Glomerular visceral epithelial cell (primary cell): ENCODE results near the gene LGI2.

Experiments
- DNase-seq: peaks from one replicate; pipeline ENCODE4 v3.0.0-alpha.2; 2016; ENCODE audit errors: extremely low spot score

LGI2 gene

GRCh38 chr4:24966076-24966475, 64.7 kb downstream of the LGI2 start:
- DNase-seq, result no peak

DNA sequence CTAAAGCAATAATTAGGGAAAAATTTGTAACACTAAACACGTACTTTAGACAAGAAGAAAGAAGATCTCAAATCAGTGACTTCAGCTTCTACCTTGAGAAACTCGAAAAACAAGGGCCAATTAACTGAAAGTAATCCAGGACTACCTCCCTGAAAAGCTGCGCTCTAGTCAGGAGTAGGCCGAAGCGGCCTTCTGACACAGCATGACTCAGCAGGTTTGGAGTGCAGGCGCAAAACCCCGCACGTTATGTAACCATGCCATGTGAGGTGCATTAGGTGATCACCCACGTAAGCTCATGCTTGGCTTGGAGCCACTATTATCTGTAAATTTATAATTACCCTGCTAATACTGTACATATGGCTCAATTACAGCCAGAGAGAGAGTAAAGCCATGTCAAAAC, 65.1 kb downstream of the LGI2 start:
- no peak for DNase-seq

DNA sequence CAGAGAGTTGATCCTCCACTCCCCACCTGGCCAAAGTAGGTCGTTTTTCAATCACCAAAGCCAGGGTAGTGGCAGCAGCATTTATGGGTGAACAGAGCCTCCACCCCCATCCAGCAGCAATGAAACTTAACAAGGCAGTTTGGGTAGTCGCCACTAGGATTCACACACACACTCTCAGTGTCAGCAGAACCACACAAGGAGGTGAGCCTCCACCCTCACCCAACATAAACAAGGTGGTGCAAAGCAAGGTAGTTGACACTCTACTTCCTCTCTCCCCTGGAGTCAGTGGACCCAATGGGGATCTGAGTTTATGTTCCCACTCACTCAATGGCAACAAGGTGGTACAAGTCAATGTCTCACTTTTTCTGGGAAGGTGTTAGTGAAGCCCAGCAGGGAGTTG, 67.5 kb downstream of the LGI2 start:
- DNase-seq, result no peak

DNA sequence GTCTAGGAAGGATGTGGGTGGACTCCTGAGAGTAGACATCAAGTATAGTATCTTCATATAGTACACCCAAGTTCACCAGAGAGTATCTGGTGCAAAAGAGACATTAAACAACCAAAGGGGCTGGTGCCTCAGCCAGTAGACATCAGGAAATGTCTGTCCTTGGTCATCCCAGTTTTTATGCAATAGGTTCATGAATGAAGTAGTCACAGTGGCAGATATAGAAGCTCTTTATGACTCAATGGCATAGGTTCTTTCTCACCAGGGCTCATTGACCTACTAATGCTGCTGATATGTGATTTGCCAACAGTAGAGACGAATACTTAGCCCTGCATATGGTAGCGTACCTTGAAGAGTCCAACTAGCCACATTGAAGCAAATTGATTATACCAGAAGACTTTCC, 72.9 kb downstream of the LGI2 start:
- no peak for DNase-seq

GRCh38 chr4:24956763-24957162, 74.0 kb downstream of the LGI2 start:
- no peak for DNase-seq

DNA sequence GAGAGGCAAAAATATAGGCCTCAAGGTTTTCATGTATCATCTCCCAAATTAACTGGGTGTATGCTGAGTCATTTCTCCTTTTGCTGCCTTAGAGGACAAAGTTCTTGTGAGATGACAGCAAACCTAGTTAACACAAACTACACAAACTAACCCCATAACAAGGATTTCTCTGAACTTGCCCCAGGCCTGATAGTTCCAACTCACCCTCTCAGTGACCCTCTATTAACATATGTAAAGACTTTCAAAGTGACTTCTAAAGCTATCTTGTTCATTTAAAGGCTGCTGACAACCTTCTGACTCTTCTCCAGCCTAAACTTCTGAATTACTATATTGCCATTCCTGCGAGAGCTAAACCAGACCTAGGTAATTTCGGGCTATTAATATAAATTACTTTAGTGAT, 74.7 kb downstream of the LGI2 start:
- DNase-seq, result no peak

- DNase-seq, result no peak
Measured at GRCh38 chr4:24952667-24953066, 78.1 kb downstream of the LGI2 start.

- no peak for DNase-seq
Measured at GRCh38 chr4:24949970-24950369, 80.8 kb downstream of the LGI2 start.
